HG02981 (cell line): ENCODE data around the gene EHD4.
A peak's percentile ranks its signal among the peaks of the same experiment; 100 is the strongest.

Experiments
- ATAC-seq: cut with Tn5 transposase; IDR thresholded peaks from one replicate; pipeline ENCODE4 v1.9.1; 2021; ENCODE audit warnings: mild to moderate bottlenecking, moderate library complexity; ENCODE audit not compliant: unreplicated experiment

The EHD4 gene

DNA sequence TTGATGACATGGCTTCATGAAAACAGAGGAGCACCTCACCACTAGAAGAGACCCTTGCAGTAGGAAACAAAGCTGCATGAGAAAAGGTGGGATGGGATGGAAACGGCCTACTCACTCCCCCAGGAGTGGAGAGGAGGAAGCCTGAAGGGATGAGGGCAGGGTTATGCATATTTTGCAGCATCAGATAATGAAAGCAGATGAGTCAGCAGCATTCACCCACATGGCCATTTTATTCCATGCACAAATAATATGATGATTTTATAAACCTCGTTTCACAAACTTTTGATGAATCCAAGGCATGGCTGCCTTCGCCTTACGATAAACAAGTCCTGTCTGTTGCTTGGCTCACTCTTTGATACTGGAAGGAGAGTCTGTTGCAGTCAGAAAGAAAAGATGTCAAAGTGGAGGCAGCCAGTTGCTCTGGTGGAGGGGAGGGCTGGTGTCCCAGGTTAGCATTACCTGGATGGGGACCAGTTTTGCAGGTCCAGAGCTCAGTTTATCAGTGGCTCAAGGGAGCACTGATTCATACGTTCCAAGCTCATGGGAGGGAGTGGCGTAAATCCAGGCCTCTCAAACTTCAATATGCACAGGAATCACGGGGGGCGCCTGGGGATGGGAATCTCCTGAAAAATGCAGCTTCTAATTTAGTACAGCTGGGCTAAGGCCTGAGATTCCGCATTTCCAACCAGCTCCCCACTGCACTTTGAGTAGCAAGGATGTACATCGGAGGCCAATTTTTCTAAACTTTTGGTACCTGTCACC is 9.2 kb upstream of the EHD4 start:
- no peak for ATAC-seq

DNA sequence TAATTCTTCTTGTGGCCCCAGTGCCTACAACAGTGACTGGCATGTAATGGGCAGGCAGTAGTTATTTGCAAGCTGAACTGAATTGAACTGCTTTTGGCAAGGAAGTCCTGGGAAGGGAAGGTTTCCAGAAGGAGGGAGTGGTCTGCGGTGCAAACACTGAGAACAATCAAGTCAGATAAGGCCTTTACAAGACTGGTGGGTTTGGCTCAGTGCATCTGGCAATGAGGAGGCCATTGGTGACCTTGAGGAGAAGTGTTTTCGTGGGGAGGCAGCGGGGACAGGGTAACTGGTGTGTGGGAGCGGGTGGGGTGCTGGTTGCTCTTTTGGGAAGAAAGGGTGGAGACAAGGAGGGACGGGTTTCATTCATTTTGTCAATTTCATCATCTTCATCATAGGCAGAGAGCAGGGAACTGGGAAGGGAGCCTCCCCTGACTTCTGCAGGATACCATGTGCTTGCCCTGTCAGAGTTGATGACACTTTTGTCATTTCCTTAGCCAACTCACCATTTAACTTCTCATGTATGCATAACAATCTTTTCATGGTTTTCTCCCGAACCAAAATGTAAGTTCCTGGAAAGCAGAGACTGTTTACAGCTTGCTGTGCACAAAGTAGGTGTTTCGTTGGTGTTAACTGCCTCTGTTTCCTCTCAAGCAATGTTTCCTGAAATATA is 8.4 kb upstream of the EHD4 start:
- ATAC-seq, result no peak

DNA sequence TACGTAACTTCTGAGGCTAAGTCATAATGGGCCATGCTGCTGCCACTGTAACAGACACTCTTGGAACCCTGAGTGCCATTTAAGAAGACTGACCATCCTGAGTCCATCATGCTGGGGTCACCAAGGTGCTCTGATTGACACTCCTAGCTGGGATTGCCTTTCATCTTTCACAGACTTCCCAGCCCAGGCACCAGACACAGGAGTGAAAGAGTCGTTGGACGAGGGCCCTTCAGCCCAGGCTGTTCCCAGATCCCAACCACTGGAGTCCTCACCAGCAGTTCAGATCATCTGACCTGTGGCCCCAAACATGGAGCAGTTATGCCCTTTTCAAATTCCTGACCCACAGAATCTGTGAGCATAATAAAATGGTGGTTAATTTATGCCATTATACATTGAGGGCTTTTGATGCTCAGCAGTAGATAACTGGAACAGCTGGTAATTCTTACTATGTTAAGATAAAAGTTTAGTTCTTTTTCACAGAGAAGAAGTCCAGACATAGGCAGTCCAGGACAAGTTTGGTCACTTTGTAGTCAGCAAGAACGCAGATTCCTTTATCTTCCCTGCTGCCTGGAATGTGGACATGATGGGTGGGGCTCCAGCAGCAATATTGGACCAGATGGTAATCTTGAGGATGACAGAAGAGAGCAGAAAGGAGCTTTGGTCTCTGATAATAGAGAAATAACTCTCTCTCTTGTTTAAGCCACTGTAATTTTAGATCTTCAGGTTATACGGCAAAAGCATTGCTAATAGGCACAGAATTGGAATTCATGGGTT is 7.3 kb upstream of the EHD4 start:
- ATAC-seq, result no peak

DNA sequence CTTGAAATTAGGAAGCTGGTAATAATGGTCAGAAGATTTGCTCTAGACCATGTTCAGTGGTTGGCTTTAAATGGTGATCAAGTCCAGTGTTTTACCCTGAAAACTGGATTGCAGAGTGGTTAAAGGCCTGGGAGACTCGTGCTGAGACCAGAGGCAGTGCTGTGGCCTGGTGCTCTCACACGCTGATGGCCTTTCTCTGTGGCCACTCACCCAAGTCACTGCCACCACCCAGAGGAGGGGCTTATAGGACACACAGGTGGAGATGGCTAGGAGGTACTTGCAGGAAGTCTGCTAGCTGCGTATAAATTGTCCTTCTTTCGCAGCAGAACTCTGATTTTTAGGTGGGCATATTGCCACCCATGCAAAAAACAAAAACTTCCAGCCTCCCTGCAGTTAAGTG is 6.2 kb upstream of the EHD4 start:
- ATAC-seq, result no peak

DNA sequence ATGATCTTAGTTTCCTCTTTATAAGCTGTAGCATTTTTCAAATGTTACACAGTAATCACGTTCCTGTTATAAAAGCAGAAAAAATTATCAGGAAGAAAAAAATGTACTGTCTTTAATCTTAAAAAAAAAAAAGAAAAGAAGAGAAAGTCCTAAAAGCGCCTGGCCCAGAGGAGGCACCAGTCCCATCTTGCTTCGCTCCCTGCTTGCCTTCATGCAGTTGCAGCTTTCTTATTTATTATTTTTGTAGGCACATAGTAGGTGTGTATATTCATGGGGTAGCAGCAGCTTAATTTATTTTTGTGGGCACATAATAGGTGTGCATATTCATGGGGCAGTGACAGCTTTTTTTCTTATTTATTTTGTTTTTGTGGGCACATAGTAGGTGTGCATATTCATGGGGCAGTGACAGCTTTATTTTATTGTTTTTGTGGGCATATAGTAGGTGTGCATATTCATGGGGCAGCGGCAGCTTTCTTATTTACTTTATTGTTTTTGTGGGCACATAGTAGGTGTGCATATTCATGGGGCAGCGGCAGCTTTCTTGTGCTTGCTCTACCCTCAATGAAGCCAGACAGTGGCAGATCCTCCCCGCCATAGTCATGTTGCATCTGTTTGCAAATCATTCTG is 5.5 kb upstream of the EHD4 start:
- no peak for ATAC-seq

DNA sequence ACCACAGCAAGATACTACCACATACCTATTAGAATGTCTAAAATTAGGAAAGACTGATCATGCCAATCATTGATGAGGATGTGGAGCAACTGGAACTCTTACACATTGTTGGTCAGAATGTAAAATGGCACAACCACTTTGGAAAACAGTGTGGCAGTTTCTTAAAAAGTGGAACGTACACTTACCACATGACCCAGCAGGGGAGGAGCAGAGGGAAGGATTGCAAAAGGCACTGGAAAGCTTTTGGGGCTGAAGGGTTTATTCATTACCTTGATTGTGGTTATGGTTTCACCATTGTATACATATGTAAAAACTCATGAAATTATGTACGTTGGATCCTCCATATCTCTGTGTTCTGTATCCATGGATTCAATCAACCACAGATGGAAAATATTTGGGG is 3.3 kb upstream of the EHD4 start:
- no peak for ATAC-seq

DNA sequence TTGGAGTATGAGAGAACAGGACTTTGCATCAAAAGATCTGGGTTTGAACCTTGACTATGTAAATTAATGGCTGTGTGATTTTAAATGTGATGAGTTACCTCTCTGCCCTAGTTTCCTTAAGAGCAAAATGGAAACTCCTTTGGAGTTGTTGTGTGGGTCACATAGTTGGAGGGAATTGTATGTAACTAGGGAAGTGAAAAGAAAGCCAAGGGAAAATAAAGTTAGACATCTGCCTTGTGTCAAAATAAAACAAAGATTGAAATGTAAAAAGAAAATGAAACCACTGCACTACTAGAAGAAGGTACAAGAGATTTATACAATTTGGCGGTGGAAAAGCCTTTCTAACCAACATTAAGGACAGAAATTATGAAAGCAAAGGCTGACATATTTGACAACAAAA is 1.7 kb upstream of the EHD4 start:
- ATAC-seq, result no peak

DNA sequence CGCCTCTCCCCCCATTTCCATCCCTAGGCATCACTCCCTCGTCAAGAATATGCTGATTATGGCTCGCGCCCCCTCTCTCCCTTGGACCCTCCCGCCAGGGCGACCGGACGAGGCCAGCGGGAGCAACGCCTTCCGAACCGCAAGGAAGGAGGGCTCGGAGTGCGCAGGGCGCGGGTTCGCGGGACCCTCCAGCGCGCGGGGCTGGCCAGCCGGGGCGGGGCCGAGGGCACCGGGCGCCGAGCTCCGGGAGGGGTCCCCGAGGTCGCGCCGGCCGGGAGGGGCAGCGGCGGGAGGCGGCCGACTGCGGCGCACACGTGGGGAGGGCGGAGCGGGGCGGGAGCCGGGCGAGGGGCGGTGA is 483 bp downstream of the EHD4 start:
- ATAC-seq, result peak; percentile 7

DNA sequence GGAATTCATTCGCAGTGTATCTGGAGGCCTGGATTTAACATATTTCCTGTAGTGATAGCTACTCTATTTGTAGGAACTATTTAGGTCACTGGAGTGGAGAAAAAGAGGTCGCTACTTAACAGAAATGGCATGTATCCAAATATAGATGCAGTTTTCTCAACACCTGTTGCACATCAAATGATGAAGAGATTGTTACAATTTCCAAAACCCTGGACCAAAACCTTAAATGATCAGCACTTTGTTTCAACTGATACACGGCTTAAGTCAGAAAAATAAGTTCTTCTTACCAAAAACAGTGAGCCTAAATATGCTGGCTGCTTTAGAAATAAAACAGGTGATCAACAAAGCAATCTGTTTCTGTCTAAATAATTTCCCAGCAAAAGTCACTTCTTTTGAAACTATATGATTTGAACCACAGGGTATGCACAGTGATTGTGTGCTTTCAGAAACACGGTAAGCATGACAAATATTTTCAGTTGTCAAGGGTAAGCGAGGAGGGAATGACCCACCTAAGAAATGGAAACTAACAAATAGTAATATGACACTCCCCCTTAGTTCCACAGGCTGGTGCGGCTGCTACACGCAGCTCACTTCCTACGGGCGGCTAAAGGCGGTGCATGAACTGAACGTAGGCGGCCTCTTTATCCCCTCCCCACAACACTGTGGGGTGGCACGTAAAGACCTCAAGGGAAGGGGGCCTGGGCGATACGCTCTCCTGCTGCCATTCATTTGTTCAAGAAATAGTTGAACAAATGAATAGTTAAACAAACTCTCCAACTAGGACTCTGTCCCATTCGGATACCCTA is 1.1 kb downstream of the EHD4 start:
- ATAC-seq, result peak; percentile 40

DNA sequence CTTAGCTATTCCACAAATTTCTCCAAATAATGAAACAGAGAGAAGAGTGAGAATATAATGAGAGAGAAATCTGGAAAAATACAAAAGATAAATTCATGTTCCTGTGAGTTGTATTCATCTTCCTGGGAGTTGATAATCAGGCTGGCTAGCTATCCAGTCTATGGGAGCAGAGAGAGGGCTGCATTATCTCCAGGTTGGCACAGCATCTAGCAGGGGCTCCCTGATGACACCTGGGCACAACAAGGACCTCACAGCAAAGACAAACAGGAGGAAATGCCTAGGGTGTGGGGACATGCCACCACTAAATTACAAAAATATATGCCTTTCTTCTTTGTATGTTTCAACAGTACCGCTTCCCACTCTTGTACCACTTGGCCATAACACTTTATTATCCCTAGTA is 1.9 kb downstream of the EHD4 start:
- no peak for ATAC-seq

DNA sequence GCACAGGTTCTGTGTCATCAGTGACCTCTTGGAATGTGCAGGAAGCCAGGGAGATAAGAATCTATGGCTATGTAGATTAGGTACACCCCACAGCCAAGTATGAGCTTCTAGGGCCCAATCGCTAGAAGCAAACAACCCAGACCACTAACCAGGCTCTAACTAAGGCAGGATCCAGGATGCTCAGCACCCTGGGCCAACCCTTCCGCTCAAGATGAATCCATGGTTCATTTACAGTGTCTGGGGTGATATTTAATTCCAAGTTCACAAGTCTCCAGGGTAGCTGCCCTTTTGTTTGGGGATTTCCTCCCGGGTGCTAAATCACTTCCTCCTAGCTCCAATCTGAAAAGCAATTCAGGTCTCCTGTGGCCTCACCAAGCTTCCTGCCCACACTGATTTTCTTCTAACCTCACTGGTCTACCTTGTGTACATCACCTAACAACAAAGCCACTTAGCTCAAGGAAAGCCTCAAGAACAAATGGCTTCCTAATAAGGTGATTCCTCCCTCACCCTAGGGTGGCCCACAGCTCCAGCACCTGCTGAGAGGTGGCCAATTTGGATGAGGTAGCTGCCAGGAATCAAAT is 2.4 kb downstream of the EHD4 start:
- ATAC-seq, result no peak

DNA sequence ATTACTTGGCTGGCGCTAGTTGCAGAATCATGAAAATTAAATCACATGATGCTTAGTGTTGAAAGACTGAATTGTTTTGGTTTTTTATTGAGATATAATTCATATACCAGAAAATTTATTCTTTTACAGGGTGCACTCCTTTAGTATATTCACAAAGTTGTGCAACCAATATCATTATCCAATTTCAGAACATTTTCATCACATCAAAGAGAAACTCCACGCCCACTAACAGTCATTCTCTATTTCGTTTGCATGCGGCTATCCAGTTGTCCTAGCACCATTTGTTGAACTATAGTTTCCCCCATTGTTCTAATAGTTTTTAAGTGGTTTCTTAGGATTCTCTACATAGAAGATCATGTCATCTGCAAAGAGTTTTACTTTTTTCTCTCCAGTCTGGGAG is 3.7 kb downstream of the EHD4 start:
- ATAC-seq, result no peak

DNA sequence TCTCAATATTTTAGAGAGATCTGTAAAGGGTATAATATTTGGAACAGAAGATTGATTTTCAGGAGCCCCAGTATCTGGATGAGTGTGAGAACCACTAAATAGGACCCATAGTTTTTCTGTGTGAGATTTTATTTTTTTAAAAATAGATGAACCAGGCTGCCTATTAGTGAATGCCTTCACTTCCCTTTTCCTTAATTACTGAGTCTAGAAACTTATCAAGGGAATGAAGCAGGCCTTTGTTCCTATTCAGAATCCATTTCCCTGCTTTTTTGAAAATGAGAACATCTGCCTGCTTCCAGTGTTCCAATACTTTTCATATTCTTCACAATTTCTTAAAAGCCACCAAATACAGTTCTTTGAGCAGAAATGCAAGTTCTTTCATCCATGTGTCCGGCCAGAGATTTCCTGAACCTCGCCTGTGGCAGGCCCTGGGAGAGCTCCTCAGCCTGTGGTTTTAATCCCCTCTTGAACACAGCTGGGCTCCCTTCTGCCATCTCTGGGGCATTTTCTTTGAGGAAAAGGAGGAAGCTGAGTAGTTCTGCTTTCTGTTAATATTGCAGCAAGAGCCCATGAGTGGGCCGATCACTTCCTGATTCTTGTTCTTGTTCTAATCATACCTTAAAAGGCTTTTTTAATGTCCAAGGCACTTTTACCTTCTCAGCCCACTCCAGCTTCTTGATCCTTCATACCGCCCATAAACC is 4.7 kb downstream of the EHD4 start:
- no peak for ATAC-seq

DNA sequence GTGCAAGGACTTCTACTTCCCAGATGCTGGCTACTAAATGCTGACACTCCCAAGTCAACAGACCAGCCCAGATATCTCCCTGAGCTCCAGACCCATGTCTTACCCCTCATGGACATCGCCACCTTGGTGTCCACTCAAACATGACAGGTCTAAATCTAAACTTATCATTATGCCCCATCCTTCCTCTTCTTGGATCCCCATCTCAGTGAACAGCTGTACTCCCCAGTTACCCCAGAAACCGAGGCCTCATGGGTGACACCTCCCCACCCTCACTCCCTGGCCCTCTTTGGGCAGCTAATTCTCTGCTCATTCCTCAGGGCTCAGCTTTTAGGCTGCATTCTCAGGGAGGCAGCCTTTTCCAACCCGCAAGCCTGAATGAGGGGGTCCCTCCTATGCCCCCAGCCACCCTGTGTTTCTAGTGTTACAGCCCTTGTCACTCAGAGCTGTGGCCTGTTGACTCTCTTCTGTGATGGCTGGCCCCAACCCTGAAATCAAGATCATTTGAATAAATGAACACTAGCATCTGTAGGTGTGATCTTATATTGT is 5.4 kb downstream of the EHD4 start:
- ATAC-seq, result no peak

DNA sequence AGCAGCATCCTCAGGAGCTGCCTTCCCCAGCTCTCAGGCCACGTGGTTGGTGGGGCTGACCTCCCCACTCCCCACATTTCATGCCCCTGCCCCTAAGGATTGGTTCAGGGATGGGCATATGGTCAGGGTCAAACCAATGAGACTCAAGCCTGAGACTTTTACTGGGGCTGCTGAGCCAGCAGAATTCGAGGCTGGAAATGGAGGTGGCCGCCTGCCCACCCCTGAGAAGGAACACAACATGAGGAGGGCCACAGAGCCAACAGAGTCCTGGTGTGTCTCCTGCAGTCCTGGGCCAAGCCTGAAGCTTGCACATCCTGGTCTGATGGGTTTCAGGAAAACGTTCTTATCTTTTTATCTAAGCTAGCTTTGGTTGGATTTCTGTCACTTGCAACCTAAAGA is 5.9 kb downstream of the EHD4 start:
- ATAC-seq, result no peak

DNA sequence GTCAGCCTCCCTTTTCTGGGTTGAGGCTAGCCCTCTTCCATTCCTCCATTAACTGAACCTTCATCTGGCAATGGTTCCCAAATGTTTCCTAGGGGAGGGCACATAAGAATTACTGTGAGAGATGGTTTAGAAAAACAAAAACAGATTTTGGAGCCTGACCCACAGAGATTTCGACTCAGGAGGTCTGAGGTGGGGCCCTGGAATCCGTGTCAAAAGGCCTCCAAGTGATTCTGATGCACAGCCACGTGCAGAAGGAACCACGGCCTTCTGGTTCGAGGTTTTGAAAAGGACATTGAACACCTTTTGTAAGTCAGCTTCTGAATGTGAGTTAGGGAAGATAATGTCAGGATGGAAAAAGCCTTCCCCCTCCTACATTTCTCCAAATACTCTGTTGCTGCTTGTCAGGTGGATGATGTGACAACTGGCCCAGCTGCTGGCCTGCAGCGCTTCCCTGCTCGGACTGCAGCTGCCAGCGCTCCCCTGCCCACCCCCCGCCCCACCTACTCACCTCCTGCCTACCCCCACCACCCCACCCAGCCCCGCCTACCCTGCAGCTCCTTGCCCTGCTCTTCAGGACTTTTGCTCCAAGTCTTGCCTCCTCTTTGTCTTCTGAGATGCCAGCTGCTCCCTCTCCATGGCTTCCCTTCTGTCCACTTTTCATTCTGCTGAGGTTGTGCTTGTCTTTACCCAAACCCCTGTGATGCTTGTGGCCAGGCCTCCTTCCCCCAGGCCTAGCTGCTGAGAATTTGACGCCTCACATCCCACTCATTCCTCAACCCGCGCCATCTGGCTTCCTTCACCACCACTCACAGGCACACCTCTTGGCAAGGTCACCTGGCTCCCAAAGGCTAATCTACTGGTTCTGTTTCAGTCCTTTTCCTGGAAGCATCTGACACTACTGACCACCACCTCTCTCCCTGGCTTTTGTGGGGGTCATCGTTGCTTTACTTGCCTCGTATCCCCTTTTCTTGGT is 6.6 kb downstream of the EHD4 start:
- no peak for ATAC-seq

DNA sequence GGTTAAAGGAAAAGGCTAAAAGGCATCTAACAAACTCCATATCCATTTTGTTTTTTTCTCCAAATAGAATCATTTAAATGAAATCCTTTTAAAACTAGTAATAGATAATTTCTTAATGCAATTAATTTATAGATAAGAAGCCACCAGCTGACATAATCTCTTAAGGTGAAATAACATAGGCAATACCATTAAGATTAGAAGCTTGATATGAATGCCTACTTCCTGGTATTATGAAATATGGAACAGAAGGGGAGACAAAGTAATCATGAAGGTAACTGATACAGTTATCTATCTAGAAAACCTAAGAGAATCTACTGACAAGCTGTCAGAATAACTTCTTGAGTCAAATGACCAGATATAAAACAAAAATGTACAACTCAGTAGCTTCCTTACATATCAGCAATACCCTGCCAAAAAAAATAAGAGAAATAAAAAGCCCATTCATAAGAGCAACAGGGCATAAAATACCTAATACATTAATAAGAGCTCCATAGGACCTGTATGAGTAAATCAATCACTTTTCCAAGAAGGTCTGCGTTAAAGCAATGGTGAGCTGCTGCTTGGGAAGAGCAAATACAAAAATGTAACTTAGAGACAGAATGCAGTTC is 10.7 kb downstream of the EHD4 start:
- no peak for ATAC-seq

DNA sequence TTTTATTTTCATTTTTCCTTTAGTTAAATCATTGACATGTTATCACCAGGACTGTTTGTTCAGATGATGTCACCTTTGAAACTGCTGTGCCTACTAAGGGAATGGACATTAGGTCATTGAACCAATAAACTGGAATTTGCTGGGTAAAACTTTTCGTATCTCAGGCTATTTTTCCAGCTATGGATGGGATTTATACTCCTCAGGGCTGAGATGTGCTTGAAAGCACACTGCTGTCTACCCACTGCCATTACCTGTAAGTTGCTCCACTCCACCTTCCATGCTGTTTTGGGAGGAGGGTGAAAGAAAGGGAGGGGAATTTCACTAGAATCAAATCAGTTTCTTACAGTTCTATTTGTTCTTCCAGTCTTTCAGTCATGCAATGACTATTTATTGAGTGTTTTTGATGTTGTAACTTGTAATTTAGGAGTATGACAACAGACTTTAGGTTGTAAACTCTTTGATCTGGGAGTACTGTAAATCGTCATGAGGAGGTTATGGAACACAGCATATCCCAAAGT is 11.3 kb downstream of the EHD4 start:
- ATAC-seq, result no peak
